DMS153 treated with DMSO at 0.1 percent for 48 hours (cell line): ENCODE data around the gene MAP1LC3A.

Experiments
- DNase-seq: peaks from one replicate; lab custom pipeline; 2025; ENCODE audit not compliant: unreplicated experiment; lab: John Stamatoyannopoulos, UW

Gene MAP1LC3A

GRCh38 chr20:34547844-34548613 lies 10.5 kb upstream of the MAP1LC3A start:
- DNase-seq, result no peak

GRCh38 chr20:34549291-34549928 lies 9.1 kb upstream of the MAP1LC3A start:
- DNase-seq, result no peak

GRCh38 chr20:34549929-34550305 lies 8.6 kb upstream of the MAP1LC3A start:
- no peak for DNase-seq

GRCh38 chr20:34552569-34552968 lies 5.9 kb upstream of the MAP1LC3A start:
- no peak for DNase-seq

GRCh38 chr20:34553366-34553867 lies 5.1 kb upstream of the MAP1LC3A start:
- DNase-seq, result no peak

- DNase-seq, result peak; percentile 55
Observed at GRCh38 chr20:34557936-34558319, 590 bp upstream of the MAP1LC3A start.

- DNase-seq, result no peak
Observed at GRCh38 chr20:34559311-34560140, 1.0 kb downstream of the MAP1LC3A start.

- DNase-seq, result no peak
Observed at GRCh38 chr20:34560141-34560523, 1.6 kb downstream of the MAP1LC3A start.

GRCh38 chr20:34560614-34561013 lies 2.1 kb downstream of the MAP1LC3A start:
- DNase-seq, result no peak

- DNase-seq, result no peak
Observed at GRCh38 chr20:34561661-34562060, 3.1 kb downstream of the MAP1LC3A start.

GRCh38 chr20:34562641-34563040 lies 4.1 kb downstream of the MAP1LC3A start:
- DNase-seq, result no peak

GRCh38 chr20:34564833-34565232 lies 6.3 kb downstream of the MAP1LC3A start:
- no peak for DNase-seq

- no peak for DNase-seq
Observed at GRCh38 chr20:34566978-34567891, 8.7 kb downstream of the MAP1LC3A start.

- no peak for DNase-seq
Observed at GRCh38 chr20:34567892-34568865, 9.7 kb downstream of the MAP1LC3A start.

- no peak for DNase-seq
Observed at GRCh38 chr20:34569598-34569997, 11.1 kb downstream of the MAP1LC3A start.

- no peak for DNase-seq
Observed at GRCh38 chr20:34570859-34571306, 12.4 kb downstream of the MAP1LC3A start.

- DNase-seq, result no peak
Observed at GRCh38 chr20:34571753-34572152, 13.2 kb downstream of the MAP1LC3A start.

- DNase-seq, result no peak
Observed at GRCh38 chr20:34573541-34574300, 15.2 kb downstream of the MAP1LC3A start.

- DNase-seq, result no peak
Observed at GRCh38 chr20:34574426-34574825, 15.9 kb downstream of the MAP1LC3A start.
